GM12872 (cell line): ENCODE measurements around the gene C1QTNF5.

Experiments used
- TF ChIP-seq, protein P1 (sequence below): IDR thresholded peaks from 3 replicates; pipeline ENCODE4 v1.5.1; 2011; ENCODE audit warnings: low read depth, mild to moderate bottlenecking, low read length, moderate library complexity; ENCODE audit not compliant: insufficient read depth

C1QTNF5 gene

GRCh38 chr11:119359365-119360214 lies 18.9 kb upstream of the C1QTNF5 start:
- TF ChIP-seq, protein P1, sequence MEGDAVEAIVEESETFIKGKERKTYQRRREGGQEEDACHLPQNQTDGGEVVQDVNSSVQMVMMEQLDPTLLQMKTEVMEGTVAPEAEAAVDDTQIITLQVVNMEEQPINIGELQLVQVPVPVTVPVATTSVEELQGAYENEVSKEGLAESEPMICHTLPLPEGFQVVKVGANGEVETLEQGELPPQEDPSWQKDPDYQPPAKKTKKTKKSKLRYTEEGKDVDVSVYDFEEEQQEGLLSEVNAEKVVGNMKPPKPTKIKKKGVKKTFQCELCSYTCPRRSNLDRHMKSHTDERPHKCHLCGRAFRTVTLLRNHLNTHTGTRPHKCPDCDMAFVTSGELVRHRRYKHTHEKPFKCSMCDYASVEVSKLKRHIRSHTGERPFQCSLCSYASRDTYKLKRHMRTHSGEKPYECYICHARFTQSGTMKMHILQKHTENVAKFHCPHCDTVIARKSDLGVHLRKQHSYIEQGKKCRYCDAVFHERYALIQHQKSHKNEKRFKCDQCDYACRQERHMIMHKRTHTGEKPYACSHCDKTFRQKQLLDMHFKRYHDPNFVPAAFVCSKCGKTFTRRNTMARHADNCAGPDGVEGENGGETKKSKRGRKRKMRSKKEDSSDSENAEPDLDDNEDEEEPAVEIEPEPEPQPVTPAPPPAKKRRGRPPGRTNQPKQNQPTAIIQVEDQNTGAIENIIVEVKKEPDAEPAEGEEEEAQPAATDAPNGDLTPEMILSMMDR, result no peak

DNA sequence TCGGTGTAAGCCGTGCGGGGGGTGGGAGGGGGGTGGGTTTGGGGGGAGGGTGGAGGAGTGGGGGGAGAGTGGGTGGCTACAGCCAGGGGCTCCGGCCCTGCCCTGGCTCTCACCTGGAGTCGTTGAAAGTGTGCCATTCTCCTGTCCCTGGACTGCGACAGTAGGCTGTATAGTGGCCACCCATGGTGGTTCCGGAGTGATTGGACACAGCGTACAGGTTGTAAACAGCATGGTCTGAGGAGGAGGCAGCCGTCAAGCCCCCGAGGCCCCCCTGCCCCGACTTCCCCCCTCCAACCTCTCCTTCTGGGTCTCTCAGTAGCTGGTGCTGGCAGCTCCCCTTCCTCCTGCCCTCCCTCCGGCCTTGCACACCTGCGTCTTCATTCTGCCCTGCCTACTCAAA lies 16.4 kb upstream of the C1QTNF5 start:
- TF ChIP-seq, protein P1, result no peak

- TF ChIP-seq, protein P1, result peak; percentile 92
Measured at GRCh38 chr11:119356349-119357031, 15.8 kb upstream of the C1QTNF5 start.

DNA sequence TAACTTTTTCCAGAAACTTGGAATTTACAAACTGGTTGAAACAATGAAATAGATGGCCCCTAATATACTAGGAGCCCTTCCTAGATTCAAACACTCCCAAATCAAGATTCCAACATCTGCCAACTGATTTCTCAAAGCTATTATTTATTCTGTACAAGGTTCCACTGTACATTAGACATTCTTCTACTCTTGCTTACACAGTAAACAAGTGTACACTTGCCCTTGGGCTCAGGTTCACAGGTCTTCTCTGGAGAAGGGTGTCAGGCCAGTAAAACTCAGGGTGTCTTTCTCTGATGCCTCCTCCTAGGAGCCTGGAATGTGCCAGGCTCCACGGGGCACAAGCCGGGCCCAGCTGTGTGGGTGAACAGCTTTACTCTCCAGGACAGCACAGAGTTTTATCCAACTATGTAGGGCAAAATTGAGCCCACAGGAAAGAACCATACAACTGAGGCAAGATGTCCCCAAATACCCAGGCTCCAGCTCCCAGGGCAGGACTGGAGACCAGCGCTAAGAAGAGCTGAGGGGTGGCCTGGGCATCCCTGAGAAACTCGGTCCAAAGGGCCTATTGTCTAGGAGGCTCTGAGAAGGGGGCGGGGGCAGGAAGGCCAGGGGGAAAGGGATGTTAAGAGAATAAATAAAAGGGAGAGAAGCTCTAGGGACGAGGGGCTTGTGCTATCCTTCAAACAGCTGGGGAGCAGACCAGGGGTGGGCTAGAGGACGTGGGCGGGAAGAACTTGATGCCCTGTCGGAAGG lies 14.6 kb upstream of the C1QTNF5 start:
- TF ChIP-seq, protein P1, result no peak

DNA sequence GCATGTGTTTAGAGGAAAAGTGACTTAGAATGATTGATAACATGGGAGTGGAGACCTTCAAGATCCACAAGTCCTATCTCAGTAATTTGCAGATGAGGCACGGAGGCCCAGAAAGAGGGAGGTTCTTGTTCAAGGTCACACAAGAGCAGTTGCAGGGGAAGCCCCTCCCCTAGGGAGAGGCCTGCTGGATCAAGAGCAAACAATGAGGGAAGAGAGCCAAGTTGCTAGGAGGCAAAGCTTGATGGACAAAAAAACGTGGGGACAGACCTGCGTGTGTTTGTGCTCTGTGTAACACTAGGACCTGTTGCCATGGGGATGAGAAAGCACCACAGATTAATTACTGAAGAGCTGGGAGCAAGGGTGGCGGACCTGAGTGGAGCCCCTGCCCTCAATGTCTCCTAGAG lies 12.2 kb upstream of the C1QTNF5 start:
- TF ChIP-seq, protein P1, result no peak

DNA sequence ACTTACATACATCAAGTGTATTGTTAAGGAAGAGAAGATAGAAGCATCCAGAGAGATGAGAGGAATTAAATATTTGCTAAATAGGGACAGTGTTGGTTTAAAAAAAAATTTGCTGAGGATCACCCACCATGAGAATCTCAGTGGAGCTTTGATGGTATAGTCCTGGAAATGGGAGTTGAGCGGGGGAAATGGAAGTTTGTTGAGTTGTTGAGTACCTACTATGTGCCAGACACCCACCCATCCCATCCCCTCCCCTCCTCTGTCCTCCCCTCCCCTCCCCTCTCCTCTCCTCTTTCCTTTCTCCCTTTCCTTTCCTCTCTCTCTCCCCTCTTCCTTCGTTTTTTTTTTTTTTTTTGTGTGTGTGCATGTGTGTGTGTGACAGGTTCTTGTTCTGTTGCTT lies 10.5 kb upstream of the C1QTNF5 start:
- TF ChIP-seq, protein P1, result no peak

- TF ChIP-seq, protein P1, result no peak
Measured at GRCh38 chr11:119350302-119350701, 9.6 kb upstream of the C1QTNF5 start.
